ENCODE data around the gene CTDSPL. TPM values are rescaled to one million over a fixed set of nuclear protein-coding genes. Genes with fewer than 3 reads are reported as not detected.

The CTDSPL gene
- total RNA-seq, 1 donor from 2014 or later: 20.4 TPM

DNA sequence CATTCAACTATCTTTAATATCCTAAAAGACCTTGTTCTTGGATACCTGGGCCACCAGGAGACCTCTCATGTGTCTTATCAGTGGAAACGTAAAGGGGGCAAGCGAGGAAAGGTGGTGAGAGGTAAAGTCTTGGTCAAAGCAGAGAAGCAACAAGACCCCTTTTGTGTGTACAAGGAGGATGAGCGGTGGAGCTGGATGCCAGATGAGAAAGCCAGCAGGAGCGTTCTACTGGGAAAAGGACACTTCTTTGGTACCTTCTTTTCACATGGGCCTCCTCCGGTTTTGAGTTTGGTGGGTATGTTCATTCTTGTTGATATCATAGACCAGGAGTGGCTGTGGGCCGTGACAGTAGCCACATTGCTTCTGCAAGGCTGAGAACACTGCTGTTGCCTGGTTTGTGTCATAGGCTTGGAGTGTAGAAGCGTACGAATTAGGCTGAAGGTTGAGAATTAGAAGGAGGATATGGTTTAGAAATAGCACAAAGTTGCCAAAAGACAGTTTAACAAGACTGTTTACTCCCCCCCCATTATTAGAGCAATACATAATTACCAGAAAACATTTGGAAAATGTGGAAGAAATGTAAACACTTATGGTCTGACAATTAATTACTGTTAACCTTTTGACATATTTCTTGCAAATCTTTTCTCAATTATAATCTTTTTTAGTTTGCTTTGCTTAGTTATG, 82.1 kb downstream of the CTDSPL start:
- H3K4me3 ChIP-seq (ENCODE audit: low read length in 3 of 3): no peak overlapping the region
- no peaks in the 10 kb centered on the region for H3K9me3 ChIP-seq (ENCODE audit: control insufficient read depth in 3 of 3, low read length in 3 of 3)
- H3K27ac ChIP-seq (ENCODE audit: low read depth, low read length): no peak overlapping the region
- peaks cover 18 to 37% (median 34%) of the 10 kb centered on the region in 3 donors for H3K4me1 ChIP-seq (ENCODE audit: control insufficient read depth in 3 of 3, insufficient read depth in 3 of 3, low read length in 3 of 3)
- H3K27me3 ChIP-seq (ENCODE audit: control insufficient read depth in 3 of 3, insufficient read depth in 3 of 3, low read length in 3 of 3): no peaks in the 10 kb centered on the region
- H3K36me3 ChIP-seq (ENCODE audit: control insufficient read depth in 3 of 3, insufficient read depth in 3 of 3, low read length in 3 of 3): peaks cover 0 to 2% (median 0%) of the 10 kb centered on the region in 3 donors
- no peak overlapping the region for H3K9ac ChIP-seq (ENCODE audit: low read depth in 1 of 3, low read length in 3 of 3)

GRCh38 chr3:37944391-37944842, 82.7 kb downstream of the CTDSPL start:
- Histone ChIP-seq H3K36me3 (ENCODE audit: control insufficient read depth in 3 of 3, insufficient read depth in 3 of 3, low read length in 3 of 3) (peaks cover 0 to 2% (median 0%) of the 10 kb centered on the region in 3 donors), H3K27ac (ENCODE audit: low read depth, low read length) (no peak overlapping the region), H3K9ac (ENCODE audit: low read depth in 1 of 3, low read length in 3 of 3) (no peak overlapping the region), H3K27me3 (ENCODE audit: control insufficient read depth in 3 of 3, insufficient read depth in 3 of 3, low read length in 3 of 3) (no peaks in the 10 kb centered on the region), H3K9me3 (ENCODE audit: control insufficient read depth in 3 of 3, low read length in 3 of 3) (no peaks in the 10 kb centered on the region), H3K4me3 (ENCODE audit: low read length in 3 of 3) (peak overlapping the region in 1 of 3 donors; percentile 41), H3K4me1 (ENCODE audit: control insufficient read depth in 3 of 3, insufficient read depth in 3 of 3, low read length in 3 of 3) (peaks cover 18 to 37% (median 31%) of the 10 kb centered on the region in 3 donors)

DNA sequence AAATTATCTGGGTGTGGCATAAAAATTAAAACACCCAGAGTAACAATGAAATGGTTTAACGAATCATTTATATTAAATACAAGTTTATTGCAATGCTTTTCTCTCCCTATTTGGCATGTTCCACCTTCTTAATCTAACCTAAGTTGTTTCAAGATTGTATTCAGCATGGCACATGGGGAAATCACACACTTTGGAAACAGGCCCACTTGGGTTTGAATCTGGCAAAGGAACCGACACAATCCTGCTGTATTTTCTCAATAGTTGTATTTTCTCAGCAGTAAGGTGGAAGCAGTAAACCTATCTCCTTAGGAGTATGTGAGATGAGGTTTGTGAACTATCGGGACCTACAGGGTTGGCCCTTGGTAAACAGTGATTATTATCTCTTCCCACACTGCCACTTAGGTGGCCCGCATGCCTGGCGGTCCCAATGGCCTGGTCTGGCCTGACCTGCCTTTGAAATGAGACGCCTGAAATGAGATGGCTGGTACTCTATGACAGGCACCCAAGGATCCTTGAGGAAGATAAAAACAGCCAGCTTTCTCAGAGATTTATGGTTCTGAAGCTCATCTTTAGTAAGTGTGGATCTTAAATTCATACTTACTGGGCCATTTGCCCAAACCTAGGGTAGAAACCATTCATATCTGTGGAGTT, 83.6 kb downstream of the CTDSPL start:
- no peak overlapping the region for H3K4me3 ChIP-seq (ENCODE audit: low read length in 3 of 3)
- H3K36me3 ChIP-seq (ENCODE audit: control insufficient read depth in 3 of 3, insufficient read depth in 3 of 3, low read length in 3 of 3): peaks cover 0 to 2% (median 0%) of the 10 kb centered on the region in 3 donors
- no peaks in the 10 kb centered on the region for H3K9me3 ChIP-seq (ENCODE audit: control insufficient read depth in 3 of 3, low read length in 3 of 3)
- H3K27ac ChIP-seq (ENCODE audit: low read depth, low read length): no peak overlapping the region
- no peak overlapping the region for H3K9ac ChIP-seq (ENCODE audit: low read depth in 1 of 3, low read length in 3 of 3)
- no peaks in the 10 kb centered on the region for H3K27me3 ChIP-seq (ENCODE audit: control insufficient read depth in 3 of 3, insufficient read depth in 3 of 3, low read length in 3 of 3)
- H3K4me1 ChIP-seq (ENCODE audit: control insufficient read depth in 3 of 3, insufficient read depth in 3 of 3, low read length in 3 of 3): peaks cover 18 to 37% (median 29%) of the 10 kb centered on the region in 3 donors

GRCh38 chr3:37945807-37946530, 84.3 kb downstream of the CTDSPL start:
- Histone ChIP-seq H3K4me1 (ENCODE audit: control insufficient read depth in 3 of 3, insufficient read depth in 3 of 3, low read length in 3 of 3) (peaks cover 18 to 32% (median 24%) of the 10 kb centered on the region in 3 donors), H3K4me3 (ENCODE audit: low read length in 3 of 3) (no peak overlapping the region), H3K9ac (ENCODE audit: low read depth in 1 of 3, low read length in 3 of 3) (no peak overlapping the region), H3K27me3 (ENCODE audit: control insufficient read depth in 3 of 3, insufficient read depth in 3 of 3, low read length in 3 of 3) (no peaks in the 10 kb centered on the region), H3K27ac (ENCODE audit: low read depth, low read length) (no peak overlapping the region), H3K9me3 (ENCODE audit: control insufficient read depth in 3 of 3, low read length in 3 of 3) (no peaks in the 10 kb centered on the region), H3K36me3 (ENCODE audit: control insufficient read depth in 3 of 3, insufficient read depth in 3 of 3, low read length in 3 of 3) (peaks cover 0 to 2% (median 0%) of the 10 kb centered on the region in 3 donors)

GRCh38 chr3:37946531-37946889, 84.8 kb downstream of the CTDSPL start:
- Histone ChIP-seq H3K27ac (ENCODE audit: low read depth, low read length) (no peak overlapping the region), H3K4me3 (ENCODE audit: low read length in 3 of 3) (no peak overlapping the region), H3K4me1 (ENCODE audit: control insufficient read depth in 3 of 3, insufficient read depth in 3 of 3, low read length in 3 of 3) (peaks cover 18 to 31% (median 20%) of the 10 kb centered on the region in 3 donors), H3K9ac (ENCODE audit: low read depth in 1 of 3, low read length in 3 of 3) (no peak overlapping the region), H3K9me3 (ENCODE audit: control insufficient read depth in 3 of 3, low read length in 3 of 3) (no peaks in the 10 kb centered on the region), H3K27me3 (ENCODE audit: control insufficient read depth in 3 of 3, insufficient read depth in 3 of 3, low read length in 3 of 3) (no peaks in the 10 kb centered on the region), H3K36me3 (ENCODE audit: control insufficient read depth in 3 of 3, insufficient read depth in 3 of 3, low read length in 3 of 3) (peaks cover 0 to 2% (median 0%) of the 10 kb centered on the region in 3 donors)

DNA sequence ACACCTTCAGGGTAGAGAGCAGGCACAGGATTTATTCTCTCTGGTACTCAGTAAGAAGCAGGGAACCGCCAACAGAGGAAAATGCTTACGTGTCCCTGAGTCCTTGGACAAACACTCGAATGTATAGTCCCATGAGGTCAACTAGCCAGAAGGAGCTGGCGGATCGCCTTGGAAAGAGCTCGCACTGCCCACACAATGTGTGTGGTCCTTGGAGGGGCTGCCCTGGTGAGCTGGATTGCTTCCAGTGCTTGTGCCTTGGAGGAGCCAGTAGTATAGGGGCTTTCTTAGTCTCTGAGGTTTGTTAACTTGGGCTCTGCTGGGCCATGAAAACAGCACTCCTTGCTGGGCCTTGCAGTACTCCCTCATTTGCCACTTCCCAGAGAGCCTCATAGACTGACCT, 88.2 kb downstream of the CTDSPL start:
- Histone ChIP-seq H3K36me3 (ENCODE audit: control insufficient read depth in 3 of 3, insufficient read depth in 3 of 3, low read length in 3 of 3) (peaks cover 0 to 5% (median 4%) of the 10 kb centered on the region in 3 donors), H3K4me3 (ENCODE audit: low read length in 3 of 3) (no peak overlapping the region), H3K27ac (ENCODE audit: low read depth, low read length) (no peak overlapping the region), H3K4me1 (ENCODE audit: control insufficient read depth in 3 of 3, insufficient read depth in 3 of 3, low read length in 3 of 3) (peaks cover 11 to 21% (median 18%) of the 10 kb centered on the region in 3 donors), H3K9ac (ENCODE audit: low read depth in 1 of 3, low read length in 3 of 3) (no peak overlapping the region), H3K9me3 (ENCODE audit: control insufficient read depth in 3 of 3, low read length in 3 of 3) (no peaks in the 10 kb centered on the region), H3K27me3 (ENCODE audit: control insufficient read depth in 3 of 3, insufficient read depth in 3 of 3, low read length in 3 of 3) (no peaks in the 10 kb centered on the region)

DNA sequence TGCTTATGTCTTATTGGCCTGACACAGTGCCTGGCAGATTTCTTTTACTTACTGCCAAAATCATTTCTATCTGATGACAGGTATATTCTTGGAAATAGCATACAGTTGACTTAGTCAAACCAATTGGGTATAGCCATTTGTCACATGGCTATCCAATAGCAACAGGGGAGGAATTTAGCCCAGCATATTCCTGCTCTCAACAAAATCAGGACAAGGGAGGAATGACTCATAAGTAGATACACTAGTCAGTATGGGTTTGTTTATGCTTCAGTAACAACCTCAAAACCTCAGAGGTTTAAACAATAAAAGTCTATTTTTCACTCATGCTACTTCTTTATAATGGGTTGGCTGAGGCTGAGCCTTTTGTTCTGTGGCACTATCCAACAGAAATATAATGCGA, 90.9 kb downstream of the CTDSPL start:
- no peak overlapping the region for H3K9ac ChIP-seq (ENCODE audit: low read depth in 1 of 3, low read length in 3 of 3)
- no peak overlapping the region for H3K4me3 ChIP-seq (ENCODE audit: low read length in 3 of 3)
- H3K36me3 ChIP-seq (ENCODE audit: control insufficient read depth in 3 of 3, insufficient read depth in 3 of 3, low read length in 3 of 3): peaks cover 0 to 6% (median 5%) of the 10 kb centered on the region in 3 donors
- no peak overlapping the region for H3K27ac ChIP-seq (ENCODE audit: low read depth, low read length)
- H3K27me3 ChIP-seq (ENCODE audit: control insufficient read depth in 3 of 3, insufficient read depth in 3 of 3, low read length in 3 of 3): no peaks in the 10 kb centered on the region
- H3K9me3 ChIP-seq (ENCODE audit: control insufficient read depth in 3 of 3, low read length in 3 of 3): no peaks in the 10 kb centered on the region
- H3K4me1 ChIP-seq (ENCODE audit: control insufficient read depth in 3 of 3, insufficient read depth in 3 of 3, low read length in 3 of 3): peaks cover 4 to 11% (median 6%) of the 10 kb centered on the region in 3 donors

DNA sequence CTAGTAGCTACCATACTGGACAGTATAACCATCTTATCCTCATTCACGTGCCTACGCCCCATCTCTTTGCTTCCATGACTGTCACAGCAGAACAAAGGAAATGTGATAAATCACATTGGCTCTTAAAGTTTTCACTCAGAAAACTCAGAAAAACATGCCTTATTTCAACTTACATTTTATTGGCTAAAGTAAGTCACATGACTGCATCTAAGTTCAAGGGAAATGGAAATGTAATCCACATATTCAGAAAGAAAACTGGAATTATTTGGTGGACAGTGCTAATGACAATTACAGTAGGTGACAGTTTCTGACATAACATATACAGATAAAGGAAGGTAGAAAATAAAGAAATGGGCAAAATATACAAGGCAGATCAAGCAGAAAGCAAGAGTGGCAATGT, 91.5 kb downstream of the CTDSPL start:
- H3K27me3 ChIP-seq (ENCODE audit: control insufficient read depth in 3 of 3, insufficient read depth in 3 of 3, low read length in 3 of 3): no peaks in the 10 kb centered on the region
- H3K27ac ChIP-seq (ENCODE audit: low read depth, low read length): no peak overlapping the region
- no peaks in the 10 kb centered on the region for H3K9me3 ChIP-seq (ENCODE audit: control insufficient read depth in 3 of 3, low read length in 3 of 3)
- H3K4me1 ChIP-seq (ENCODE audit: control insufficient read depth in 3 of 3, insufficient read depth in 3 of 3, low read length in 3 of 3): peaks cover 6 to 12% (median 7%) of the 10 kb centered on the region in 3 donors
- H3K36me3 ChIP-seq (ENCODE audit: control insufficient read depth in 3 of 3, insufficient read depth in 3 of 3, low read length in 3 of 3): peaks cover 0 to 6% (median 5%) of the 10 kb centered on the region in 3 donors
- no peak overlapping the region for H3K4me3 ChIP-seq (ENCODE audit: low read length in 3 of 3)
- no peak overlapping the region for H3K9ac ChIP-seq (ENCODE audit: low read depth in 1 of 3, low read length in 3 of 3)

GRCh38 chr3:37953707-37954394, 92.2 kb downstream of the CTDSPL start:
- Histone ChIP-seq H3K9ac (ENCODE audit: low read depth in 1 of 3, low read length in 3 of 3) (no peak overlapping the region), H3K9me3 (ENCODE audit: control insufficient read depth in 3 of 3, low read length in 3 of 3) (no peaks in the 10 kb centered on the region), H3K4me3 (ENCODE audit: low read length in 3 of 3) (no peak overlapping the region), H3K36me3 (ENCODE audit: control insufficient read depth in 3 of 3, insufficient read depth in 3 of 3, low read length in 3 of 3) (peaks cover 0 to 6% (median 5%) of the 10 kb centered on the region in 3 donors), H3K27ac (ENCODE audit: low read depth, low read length) (no peak overlapping the region), H3K27me3 (ENCODE audit: control insufficient read depth in 3 of 3, insufficient read depth in 3 of 3, low read length in 3 of 3) (no peaks in the 10 kb centered on the region), H3K4me1 (ENCODE audit: control insufficient read depth in 3 of 3, insufficient read depth in 3 of 3, low read length in 3 of 3) (peaks cover 6 to 12% (median 7%) of the 10 kb centered on the region in 3 donors)
